SW 1271 (cell line): ENCODE measurements around the gene EIF4G1.

Experiments
- DNase-seq, 2 experiments: peaks; one replicate each; lab custom pipeline; 2025; lab: John Stamatoyannopoulos, UW

The EIF4G1 gene

GRCh38 chr3:184368586-184369183, 54.3 kb downstream of the EIF4G1 start:
- no peak for DNase-seq

GRCh38 chr3:184371570-184372018, 57.2 kb downstream of the EIF4G1 start:
- DNase-seq, result peak in 1 of 2 experiments; percentile 76

GRCh38 chr3:184372296-184372821, 58.0 kb downstream of the EIF4G1 start:
- DNase-seq, result no peak

GRCh38 chr3:184372911-184373310, 58.5 kb downstream of the EIF4G1 start:
- DNase-seq, result no peak

- no peak for DNase-seq
Measured at GRCh38 chr3:184373422-184373821, 59.0 kb downstream of the EIF4G1 start.

GRCh38 chr3:184375747-184376461, 61.5 kb downstream of the EIF4G1 start:
- DNase-seq, result no peak

GRCh38 chr3:184377374-184377773, 63.0 kb downstream of the EIF4G1 start:
- no peak for DNase-seq

GRCh38 chr3:184377882-184378445, 63.6 kb downstream of the EIF4G1 start, which contains the start of gene THPO:
Gene THPO (minus strand): TSS chr3:184378207. CDS start chr3:184376259, 1,948 bp downstream.
- no peak for DNase-seq

- DNase-seq, result no peak
Measured at GRCh38 chr3:184378651-184379357, 64.4 kb downstream of the EIF4G1 start.

GRCh38 chr3:184379358-184380184, 65.2 kb downstream of the EIF4G1 start, which contains the start of gene CHRD:
Gene CHRD (plus strand): TSS chr3:184380054. CDS start chr3:184380319, 265 bp downstream.
- no peak for DNase-seq

GRCh38 chr3:184380185-184380626, 65.8 kb downstream of the EIF4G1 start:
- no peak for DNase-seq

- no peak for DNase-seq
Measured at GRCh38 chr3:184380627-184381260, 66.3 kb downstream of the EIF4G1 start.

GRCh38 chr3:184381261-184382224, 67.1 kb downstream of the EIF4G1 start:
- no peak for DNase-seq

GRCh38 chr3:184382326-184383032, 68.1 kb downstream of the EIF4G1 start:
- no peak for DNase-seq

GRCh38 chr3:184383033-184383740, 68.8 kb downstream of the EIF4G1 start:
- DNase-seq, result no peak

- no peak for DNase-seq
Measured at GRCh38 chr3:184384342-184384741, 69.9 kb downstream of the EIF4G1 start.
